HG03159 (cell line): ENCODE results near the gene MYLK.
"Not testable (repeated sequence)": the region's sequence is repeated elsewhere in the genome, so short reads cannot be mapped to it uniquely, and the experiment has no call there.

ENCODE experiments used
- ATAC-seq: cut with Tn5 transposase; IDR thresholded peaks from one replicate; pipeline ENCODE4 v1.9.1; 2021; ENCODE audit warnings: mild to moderate bottlenecking, moderate library complexity; ENCODE audit not compliant: unreplicated experiment

MYLK gene

DNA sequence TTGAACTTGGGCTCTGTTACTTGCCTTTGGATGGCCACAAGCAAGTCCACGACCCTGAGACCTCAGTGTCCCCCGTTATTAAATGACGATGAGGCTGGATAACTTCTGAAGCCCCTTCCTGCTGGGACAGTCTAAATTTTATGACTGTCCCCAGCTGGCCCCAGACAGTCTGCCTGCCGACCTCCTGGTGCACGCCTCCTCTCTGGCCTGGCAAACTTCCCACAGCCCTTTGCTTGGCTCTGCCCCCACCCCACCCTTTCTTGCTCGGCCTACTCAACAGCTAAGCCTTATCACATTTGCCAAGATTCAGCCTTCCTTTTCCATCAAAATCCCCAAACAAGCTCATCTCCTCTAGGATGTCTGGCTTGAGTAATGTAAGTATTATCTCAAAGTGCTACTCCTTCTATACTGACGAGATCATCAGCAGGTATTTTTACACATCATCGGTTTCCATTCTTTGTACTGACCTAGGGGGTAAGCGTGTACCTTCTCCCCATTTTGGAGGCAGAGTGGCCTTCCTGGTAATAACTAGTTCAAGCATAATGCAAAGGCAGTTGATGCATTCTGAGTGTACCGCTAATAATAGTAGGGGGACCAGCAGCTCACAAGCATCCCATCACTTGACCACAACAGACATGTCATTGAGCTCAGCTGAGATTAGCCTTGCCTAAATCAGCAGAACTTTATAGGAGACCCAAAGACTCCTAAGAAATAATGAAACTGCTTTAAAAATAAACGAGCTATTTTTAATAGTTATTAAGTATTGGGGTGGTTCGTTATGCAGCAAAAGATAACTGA, 178.4 kb downstream of the MYLK start:
- no peak for ATAC-seq

DNA sequence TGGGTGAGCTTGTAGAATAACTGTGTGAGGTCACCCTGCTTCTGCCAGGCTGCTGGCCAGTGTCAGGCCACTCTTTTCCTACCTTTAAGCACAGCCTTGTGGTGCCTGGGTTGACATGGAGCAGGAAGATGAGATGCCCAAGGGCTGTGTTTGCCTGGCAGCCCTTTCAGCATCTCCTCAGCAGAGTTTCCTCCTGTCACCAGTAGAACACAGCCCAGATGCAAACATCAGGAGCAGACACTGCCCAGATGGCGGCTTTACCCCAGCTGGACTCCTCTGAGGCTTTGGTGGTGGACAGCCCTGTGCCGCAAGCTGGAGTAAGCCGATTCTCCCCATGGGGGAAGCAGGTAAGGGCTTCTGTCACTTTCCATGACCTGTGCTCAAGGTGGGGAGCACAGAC, 180.5 kb downstream of the MYLK start:
- ATAC-seq: not testable (repeated sequence)

DNA sequence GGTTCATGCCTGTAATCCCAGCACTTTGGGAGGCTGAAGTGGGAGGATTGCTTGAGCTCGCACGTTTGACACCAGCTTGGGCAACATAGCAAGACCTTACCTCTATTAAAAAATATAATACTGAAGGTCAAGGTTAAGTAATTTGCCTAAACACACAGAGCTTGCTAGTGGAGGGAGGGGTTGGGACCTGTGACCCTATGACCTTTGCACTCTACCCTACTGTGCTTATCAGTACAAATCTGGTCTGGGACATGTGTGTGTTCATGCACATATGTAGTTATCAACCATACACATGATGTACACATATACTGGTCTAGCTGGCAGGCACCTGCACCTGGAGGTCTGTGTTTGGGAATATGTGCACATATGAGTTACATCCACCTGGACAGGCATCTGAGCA, 181.4 kb downstream of the MYLK start:
- ATAC-seq: no peak

DNA sequence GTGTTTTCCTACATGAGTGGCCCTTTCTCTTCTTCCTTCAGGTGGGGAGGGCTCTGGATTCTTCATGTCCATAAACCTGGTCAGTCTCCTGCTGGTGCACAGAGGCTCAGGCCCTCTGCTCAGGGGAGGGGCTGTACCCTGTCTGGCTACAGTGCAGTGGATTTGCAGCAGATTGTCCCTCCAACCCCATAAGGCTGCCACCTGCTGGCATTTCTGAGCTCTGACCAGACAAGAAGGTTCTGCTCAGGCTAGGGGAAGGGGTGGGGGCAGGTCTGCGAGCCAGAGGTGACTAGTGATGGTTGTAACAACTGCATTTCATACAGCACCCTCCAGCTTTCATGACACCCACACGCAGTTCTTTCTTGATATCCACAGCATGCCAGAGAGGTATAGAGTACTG, 182.1 kb downstream of the MYLK start:
- ATAC-seq: not testable (repeated sequence)

DNA sequence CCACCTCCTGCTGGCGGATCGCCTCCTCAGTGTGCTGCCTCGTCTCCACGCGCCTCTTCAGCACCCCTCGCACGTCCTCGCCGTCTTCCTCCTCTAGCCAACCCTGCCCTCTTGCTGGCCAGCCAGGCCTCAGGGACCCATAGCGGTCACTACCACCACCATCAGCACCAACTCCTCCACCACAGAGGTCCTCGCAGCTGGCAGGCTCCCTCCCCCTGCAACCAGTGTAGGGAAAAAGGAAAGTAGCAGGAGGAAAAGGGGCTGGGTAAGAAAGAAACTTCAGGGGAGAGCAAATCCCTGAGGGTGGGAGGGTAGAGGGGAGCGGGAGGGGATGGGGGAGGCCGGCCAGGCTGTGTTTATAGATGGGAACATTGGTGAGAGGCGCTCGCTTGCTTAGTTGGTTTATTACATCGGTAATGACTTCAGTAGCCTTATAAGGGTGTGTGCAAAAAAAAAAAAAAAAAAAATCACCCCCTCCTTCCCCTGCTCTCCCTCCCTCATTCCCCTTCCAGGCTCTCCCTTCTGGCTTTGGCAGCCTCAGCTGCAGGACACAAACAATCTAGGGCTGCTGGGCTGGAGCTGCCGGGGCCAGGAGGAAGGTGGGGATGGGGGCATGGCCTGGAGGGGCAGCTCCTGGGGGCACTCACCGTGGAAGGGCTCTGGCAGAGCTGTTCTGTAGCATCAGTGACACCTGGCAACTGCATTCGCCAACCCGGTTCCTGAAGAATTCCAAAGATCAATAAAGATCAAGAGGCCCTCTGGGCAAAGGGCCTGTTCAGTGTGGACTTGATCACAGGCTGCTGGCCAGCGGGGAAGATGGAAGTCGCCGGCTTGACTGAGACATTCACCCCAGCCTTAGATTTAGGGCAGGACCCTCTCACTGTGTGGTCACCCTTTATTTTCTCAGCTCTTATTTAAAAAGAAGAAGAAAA, 183.1 kb downstream of the MYLK start:
- no peak for ATAC-seq

DNA sequence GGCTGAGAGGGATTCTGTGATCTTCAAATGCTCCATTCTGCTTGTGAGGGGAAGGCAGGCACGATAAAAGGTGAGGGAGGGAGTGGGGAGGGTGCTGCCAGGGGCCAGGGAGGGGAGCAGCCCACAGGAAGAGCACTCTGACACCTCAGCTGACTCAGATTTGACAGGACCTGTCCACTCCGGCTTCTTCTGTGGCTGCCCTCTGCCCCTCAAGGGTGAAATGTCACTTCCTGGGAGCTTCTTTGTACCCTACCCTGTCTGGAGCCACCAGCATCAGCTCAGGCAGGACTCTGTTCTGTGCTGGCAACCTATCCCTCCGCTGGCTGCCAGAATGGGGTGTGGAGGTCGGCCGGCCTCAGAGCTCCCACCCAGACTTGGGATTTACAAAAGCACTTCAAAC, 185.3 kb downstream of the MYLK start:
- no peak for ATAC-seq

DNA sequence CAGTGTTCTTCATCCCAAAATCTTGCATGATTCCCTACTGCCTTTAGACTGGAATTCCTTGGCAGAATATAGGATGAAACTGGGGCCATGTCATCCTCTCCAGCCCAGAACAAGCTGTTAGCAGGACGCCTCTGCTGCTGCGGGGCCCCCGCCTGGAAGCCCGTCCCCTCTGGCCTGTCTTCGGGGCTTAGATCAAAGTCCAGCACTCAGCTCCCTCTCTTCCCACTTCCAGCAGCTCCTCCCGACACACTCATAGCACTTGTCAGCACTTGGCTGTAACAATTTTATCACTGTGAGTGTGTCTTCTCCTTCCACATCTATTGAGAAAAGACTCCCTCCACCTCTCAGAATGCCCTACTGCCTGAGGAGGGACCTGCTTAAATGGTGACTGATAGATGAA, 187.3 kb downstream of the MYLK start:
- ATAC-seq: no peak

DNA sequence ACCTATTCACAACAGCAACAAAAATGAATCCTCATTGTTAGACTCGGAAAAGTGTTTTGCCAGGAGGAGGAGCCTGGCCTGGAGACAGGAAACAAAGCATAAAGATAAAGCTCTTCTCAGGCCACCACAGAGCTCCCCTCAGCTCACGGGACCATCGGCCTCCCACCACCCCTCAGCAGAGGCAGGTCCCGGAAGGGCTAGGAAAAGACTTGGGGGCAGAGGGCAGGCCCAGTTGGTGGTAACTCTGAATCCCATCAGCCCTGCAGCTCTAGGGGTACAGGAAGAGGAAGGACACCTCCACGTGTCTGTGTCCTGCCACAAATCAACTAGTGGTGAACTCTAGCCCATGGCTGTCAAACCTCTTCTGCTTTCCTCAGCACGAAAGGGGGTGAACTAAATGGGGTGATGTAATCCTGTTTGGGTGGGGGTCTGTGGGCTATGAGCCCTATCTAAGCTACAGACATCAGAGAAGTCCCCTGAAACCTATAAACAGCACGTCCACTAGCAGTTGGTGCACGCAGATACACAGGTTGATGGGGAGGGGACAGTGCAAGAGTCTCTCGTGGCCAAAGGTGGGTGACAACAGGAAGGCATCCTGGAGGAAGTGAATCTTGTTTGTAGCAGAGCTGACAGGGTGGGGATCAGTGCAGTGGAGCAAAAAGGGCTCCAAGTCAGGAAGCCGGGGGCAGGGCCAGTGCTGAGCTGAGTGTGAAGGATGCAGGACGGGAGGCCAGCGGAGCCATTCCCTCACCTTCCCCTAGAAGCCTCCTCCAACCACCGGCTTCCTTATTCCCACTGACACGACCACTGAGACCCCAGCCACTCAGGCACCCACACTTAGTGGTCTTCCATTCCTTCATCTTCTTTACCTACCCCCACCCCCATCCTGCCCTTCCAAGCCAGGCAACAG, 188.1 kb downstream of the MYLK start:
- ATAC-seq: no peak

DNA sequence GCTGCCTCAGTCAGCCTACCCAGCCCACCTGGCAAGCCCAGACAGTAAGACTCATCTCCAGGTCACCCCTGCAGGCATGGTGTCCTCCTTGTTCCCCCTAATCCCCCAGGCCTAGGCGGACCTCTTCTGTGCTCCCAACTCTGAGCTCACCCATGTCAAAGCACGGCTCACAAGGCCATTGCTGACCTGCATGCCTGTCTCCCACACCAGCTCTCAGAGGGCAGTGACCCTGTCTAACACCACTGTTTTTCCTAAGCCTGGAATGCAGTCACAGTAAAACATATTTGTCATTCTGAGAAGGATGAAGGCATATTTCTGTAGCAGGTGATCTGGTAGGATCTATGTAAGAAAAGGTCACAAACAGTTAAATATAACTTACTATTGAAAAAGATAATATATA, 189.0 kb downstream of the MYLK start:
- no peak for ATAC-seq

DNA sequence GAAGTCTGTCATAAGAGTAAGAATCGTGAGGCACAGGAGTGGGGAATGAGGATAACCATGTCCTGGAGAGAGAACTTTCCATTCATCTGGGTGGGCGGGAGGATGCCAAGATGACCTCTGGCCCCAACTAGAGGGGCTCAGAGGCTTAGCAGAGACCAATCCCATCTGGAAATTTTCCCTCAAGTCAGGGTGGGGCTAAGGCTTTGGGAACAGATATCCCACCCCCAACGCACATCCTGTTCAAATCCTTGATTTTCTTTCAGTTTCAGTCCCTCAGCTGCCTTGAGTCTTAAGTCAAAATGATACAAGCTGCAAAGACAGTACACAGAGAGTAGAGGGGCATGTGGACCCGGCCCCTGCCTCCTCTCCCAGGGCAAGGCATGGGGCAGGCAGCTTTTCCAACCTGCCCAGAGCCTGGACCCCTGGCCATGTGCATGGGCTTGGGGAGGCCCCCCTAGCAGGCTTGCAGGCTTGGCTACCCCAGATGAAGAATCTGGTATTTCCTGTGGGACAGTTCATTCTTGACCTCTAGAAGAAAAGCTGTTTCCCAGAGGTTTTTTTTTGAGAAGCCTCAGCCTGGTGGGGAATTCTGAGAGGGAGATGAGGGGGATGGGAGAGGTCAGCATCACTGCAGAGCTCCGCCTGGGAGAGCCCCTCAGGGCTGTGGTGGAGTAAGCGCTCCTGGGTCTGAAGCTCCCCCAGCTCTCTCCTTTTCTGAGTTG, 189.6 kb downstream of the MYLK start:
- no peak for ATAC-seq

DNA sequence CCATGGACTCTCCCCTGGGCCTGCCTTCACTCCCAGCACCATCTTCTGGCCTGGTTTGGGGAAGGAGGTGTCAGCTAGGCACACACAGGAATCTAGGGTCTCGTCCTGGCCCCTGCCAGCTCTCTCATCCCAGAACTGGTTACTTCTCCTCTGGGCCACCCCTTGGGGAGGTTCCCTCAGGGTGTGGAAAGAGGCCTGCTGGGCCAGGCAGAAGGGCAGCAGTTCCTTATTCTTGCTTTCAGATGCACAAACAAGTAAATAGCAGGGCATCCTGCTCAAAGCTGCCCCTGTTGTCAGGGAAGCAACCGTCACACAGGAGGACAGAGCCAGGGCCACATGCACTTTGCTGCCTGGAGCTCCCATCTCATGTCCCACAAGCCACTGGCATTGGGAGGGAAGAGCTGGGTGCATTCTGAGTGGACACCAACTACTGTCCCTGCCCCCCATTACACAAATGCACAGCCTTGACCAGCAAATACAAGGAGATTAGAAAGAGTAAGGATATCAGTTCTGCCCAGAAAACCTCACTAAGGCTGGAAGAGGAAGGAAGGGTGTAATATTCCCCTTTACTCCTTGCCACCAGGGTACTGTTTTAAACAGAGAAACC, 190.4 kb downstream of the MYLK start:
- ATAC-seq: no peak

DNA sequence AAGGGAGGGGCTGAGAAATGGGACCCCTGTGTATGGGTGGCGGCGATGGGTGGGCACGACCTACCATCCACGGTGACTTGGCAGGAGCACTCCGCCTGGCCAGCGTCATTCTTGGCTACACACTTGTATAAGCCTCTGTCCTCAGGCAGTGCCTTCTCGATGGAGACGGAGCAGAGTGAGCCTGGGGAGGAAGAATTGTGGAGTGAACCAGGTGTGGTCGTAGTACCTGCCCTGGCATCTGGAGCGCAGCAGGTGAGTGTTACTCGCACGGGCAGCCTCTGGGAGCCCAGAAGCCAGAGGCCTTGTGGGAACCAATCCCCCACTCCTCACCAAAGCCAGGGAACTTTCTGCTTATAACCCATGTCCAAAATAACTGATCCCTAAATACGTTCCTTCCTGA, 191.5 kb downstream of the MYLK start:
- no peak for ATAC-seq

DNA sequence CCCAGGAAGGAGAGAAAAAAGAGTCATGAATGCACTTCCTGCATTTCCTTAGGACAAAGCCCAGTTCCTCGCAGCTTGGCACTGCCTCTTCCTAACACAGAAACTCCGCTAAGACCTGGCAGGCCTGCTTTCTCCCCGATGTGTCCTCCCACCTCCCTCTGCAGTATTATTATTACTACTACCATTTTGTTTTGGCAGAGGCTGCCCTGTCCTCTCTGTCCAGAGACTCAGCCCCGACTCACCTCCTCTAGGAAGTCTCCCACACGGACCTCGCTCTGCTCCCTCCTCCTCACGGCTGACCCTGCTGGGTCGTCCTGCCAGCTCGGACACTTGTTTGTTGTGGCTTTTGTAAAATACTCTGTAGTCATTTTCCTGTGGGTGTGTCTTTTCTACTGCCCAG, 192.1 kb downstream of the MYLK start:
- ATAC-seq: no peak

DNA sequence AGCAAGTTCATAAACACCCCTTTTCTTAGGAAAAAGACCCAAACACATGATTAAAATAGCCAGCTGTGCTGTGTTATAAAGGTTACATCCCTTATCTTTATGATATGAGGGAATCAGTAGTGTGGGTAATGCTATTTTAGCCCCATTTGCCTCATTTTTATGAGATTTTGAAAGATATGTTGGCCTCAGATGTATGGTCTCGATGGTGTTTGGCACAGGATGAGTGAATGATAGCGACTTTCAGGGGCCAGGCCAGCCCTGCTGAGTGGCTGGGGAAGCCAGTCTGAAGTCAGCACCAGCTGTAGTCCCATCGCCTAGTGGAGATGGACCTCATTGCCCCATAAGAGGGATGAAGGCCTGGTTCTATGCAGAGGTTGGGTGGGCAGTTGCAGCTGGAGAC, 194.3 kb downstream of the MYLK start:
- no peak for ATAC-seq

DNA sequence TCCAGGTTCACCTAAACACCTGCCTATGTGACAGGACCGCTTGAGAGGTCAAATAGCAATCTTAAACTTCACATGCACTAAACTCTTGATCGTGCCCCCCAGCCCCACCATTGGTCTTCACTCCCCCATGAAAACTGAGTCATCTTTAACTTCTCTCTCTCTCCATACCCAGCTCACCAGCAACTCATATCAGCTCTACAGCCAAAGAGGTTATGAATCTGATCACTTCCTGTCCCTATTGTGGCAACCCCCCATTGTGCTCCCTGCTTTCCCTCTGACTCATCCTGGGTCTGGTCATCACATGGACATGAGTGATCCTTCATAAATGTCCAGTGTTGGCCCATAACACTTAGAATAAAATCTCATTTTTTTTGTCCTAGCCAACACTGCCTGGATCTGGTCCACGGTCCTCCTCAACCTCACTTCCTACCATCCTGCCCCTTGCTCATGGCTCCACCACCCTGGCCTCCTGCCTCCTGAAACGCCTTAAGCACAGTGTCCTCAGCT, 195.8 kb downstream of the MYLK start:
- ATAC-seq: no peak

DNA sequence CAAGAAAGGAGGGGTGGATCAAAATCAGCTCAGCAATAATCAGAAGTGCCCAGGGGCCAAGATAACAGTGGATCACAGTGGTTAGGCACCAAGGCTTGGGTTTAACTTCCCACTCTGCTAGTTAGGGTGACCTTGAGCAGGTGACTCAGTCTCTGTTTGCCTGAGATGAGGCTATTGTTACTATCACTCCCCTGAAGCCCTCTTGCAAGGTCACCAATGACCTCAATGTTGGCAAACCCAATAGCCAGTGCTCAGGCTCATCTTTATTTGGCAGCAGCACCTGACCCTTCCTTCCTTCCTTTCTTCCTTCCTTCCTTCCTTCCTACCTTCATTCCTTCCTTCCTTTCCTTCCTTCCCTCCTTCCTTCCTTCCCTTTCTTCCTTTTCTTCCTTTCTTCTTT, 196.8 kb downstream of the MYLK start:
- ATAC-seq: no peak

DNA sequence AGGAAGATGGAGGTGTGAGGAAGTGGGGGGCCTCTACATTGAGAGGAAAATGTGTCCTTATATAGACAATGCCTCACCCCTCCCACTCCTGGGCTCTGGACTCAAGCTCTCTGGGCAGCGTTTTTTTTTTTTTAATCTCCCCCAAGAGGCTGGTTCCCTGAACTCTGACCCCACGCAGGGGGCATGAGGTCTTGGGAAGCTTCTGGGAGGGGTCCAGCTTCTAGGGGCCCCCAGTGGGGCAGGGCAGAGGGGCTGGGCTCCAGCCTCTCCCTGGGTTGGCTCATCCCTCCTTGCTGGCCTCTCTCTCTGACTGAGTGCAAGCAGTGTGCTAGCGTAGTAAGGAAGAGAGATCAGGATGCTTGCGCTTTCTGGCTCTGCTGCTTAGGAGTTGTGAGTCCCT, 197.9 kb downstream of the MYLK start:
- no peak for ATAC-seq

DNA sequence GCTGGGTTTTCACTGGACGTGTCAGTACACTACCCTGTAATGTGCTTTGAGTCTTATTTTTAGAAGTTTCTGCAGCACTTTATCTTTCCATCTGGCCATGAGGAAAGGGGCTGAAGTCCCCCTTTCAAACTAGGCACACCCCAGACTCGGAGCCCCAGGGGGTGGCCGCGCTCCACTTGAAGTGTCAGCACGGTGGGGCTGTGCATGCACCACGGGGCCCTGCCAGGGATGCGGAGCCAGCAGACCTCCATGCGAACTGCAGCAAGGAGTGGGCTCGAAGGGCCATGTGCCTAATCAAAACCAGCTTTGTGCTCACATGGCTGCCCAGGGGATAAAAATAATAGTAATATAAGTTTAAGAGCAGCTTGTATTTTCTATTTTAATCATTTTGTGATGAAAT, 198.4 kb downstream of the MYLK start:
- ATAC-seq: no peak

DNA sequence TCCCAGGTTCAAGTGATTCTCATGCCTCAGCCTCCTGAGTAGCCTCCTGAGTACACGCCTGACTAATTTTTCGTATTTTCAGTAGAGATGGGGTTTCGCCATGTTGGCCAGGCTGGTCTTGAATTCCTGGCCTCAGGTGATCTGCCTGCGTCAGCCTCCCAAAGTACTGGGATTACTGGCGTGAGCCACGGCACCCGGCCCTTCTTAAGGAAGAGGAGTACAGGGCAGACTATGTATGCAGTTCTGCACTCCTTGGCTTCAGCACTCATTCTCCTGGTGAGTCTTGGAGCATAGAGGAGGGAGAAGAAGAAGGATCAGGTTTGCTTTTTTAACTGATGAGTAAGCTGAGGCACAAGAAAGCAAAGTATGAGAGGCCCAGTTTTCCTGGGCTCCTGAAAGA, 199.5 kb downstream of the MYLK start:
- ATAC-seq: no peak

DNA sequence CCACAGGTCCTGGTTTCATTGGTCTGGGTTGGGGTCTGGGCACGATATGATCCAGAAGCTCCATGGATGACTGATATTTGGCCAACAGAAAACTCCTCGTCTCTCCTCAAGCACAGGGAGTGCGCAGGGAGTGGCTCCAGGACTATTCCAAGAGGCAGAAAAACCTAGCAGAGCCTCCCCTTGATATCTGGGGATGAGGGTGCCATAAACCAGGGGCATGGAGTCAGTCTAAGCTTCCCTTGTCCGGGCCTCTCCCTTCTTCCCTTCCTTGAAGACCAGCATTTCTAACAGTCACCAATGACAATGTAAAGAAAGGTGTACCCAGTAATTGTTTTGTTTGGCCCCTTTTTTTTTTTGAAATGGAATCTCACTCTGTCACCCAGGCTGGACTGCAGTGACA, 199.9 kb downstream of the MYLK start:
- no peak for ATAC-seq
